CD14-positive monocyte (primary cell): Measurements from ENCODE around the gene STK11. TPM values are rescaled to one million over a fixed set of nuclear protein-coding genes. Genes with fewer than 3 reads are reported as not detected.

Experiments used
- DNase-seq, 3 donors: peaks; one replicate each; pipeline ENCODE4 v3.0.0-alpha.2; 2011 to 2022
- H2AFZ ChIP-seq: 2 replicates; pipeline ENCODE4 v1.6.0; 2012; ENCODE audit warnings: mild to moderate bottlenecking, low read depth, low read length, inconsistent platforms; ENCODE audit not compliant: insufficient read depth, poor library complexity, severe bottlenecking
- H3K27ac ChIP-seq, 2 donors: 1 replicate in 1 of 2; 2 replicates in 1 of 2; pipeline ENCODE4 v1.5.1; 2012 to 2013; ENCODE audit warnings: low read length in 2 of 2, control low read depth in 1 of 2, inconsistent platforms in 1 of 2, low read depth in 1 of 2, mild to moderate bottlenecking in 1 of 2
- H3K27me3 ChIP-seq, 2 donors: one replicate each; pipeline versions ENCODE4 v1.6.0 to v1.6.1; 2011 to 2013; ENCODE audit warnings: low read length in 2 of 2; ENCODE audit not compliant: control insufficient read depth in 2 of 2, insufficient read depth in 2 of 2
- H3K36me3 ChIP-seq, 2 donors: replicated peaks in 1 of 2; 1 replicate in 1 of 2; 2 replicates in 1 of 2; pipeline versions ENCODE4 v1.5.1 to v1.6.1; 2012 to 2013; ENCODE audit warnings: low read length in 2 of 2, control low read depth in 1 of 2, inconsistent platforms in 1 of 2, mild to moderate bottlenecking in 1 of 2; ENCODE audit not compliant: insufficient read depth in 2 of 2, control insufficient read depth in 1 of 2
- H3K4me1 ChIP-seq, 2 donors: 1 replicate in 1 of 2; 2 replicates in 1 of 2; pipeline versions ENCODE4 v1.5.1 to v1.6.1; 2012 to 2013; ENCODE audit warnings: low read length in 2 of 2, control low read depth in 1 of 2, inconsistent platforms in 1 of 2, mild to moderate bottlenecking in 1 of 2, moderate library complexity in 1 of 2; ENCODE audit not compliant: insufficient read depth in 2 of 2, control insufficient read depth in 1 of 2
- H3K4me2 ChIP-seq: replicated peaks from 2 replicates; pipeline ENCODE3; 2012; ENCODE audit warnings: low read length, moderate library complexity, mild to moderate bottlenecking; ENCODE audit not compliant: poor library complexity, severe bottlenecking; ENCODE audit errors: extremely low read depth
- H3K4me3 ChIP-seq, 3 experiments: fragments of 200-600 bp in 1 of 3; sonication (generic) in 1 of 3; replicated peaks in 1 of 3; 1 replicate in 2 of 3; 2 replicates in 1 of 3; pipeline ENCODE4 v1.5.1; 2011 to 2013; ENCODE audit warnings: low read length in 3 of 3, mild to moderate bottlenecking in 3 of 3, control low read depth in 2 of 3, low read depth in 2 of 3, inconsistent platforms in 1 of 3, moderate library complexity in 1 of 3
- H3K79me2 ChIP-seq: 2 replicates; pipeline ENCODE4 v1.6.0; 2012; ENCODE audit warnings: mild to moderate bottlenecking, control low read depth, inconsistent platforms, low read length, moderate library complexity; ENCODE audit not compliant: insufficient read depth
- H3K9ac ChIP-seq: 2 replicates; pipeline ENCODE4 v1.6.0; 2017; ENCODE audit warnings: low read length, mild to moderate bottlenecking; ENCODE audit not compliant: insufficient read depth, poor library complexity, severe bottlenecking
- H3K9me3 ChIP-seq, 2 donors: replicated peaks in 1 of 2; 1 replicate in 1 of 2; 2 replicates in 1 of 2; pipeline versions ENCODE4 v1.5.1 to v1.6.1; 2012 to 2013; ENCODE audit warnings: low read length in 2 of 2, control low read depth in 1 of 2; ENCODE audit not compliant: control insufficient read depth in 1 of 2, insufficient read depth in 1 of 2
- H4K20me1 ChIP-seq: 2 replicates; pipeline ENCODE4 v1.6.0; 2012; ENCODE audit warnings: mild to moderate bottlenecking, low read length, control low read depth, moderate library complexity; ENCODE audit not compliant: insufficient read depth
- H3K27ac Mint-ChIP-seq, 7 donors: one replicate each; pipeline ENCODE4 v1.8.0; 2020; ENCODE audit warnings: mild to moderate bottlenecking in 7 of 7, mixed read lengths in 7 of 7, moderate library complexity in 6 of 7, inconsistent platforms in 2 of 7
- H3K27me3 Mint-ChIP-seq, 3 donors: one replicate each; pipeline ENCODE4 v1.8.0; 2021 to 2022; ENCODE audit warnings: low read depth in 3 of 3, mild to moderate bottlenecking in 3 of 3, mixed read lengths in 3 of 3, moderate library complexity in 3 of 3, inconsistent platforms in 1 of 3
- H3K36me3 Mint-ChIP-seq, 2 donors: one replicate each; pipeline ENCODE4 v1.8.0; 2020; ENCODE audit warnings: mixed read lengths in 2 of 2, inconsistent platforms in 1 of 2, mild to moderate bottlenecking in 1 of 2
- H3K4me1 Mint-ChIP-seq: one replicate; pipeline ENCODE4 v1.8.0; 2020; ENCODE audit warnings: mild to moderate bottlenecking, mixed read lengths
- H3K4me3 Mint-ChIP-seq, 2 donors: one replicate each; pipeline ENCODE4 v1.8.0; 2020; ENCODE audit warnings: mild to moderate bottlenecking in 2 of 2, mixed read lengths in 2 of 2, moderate library complexity in 1 of 2
- H3K9me3 Mint-ChIP-seq, 7 donors: one replicate each; pipeline ENCODE4 v1.8.0; 2020 to 2022; ENCODE audit warnings: mixed read lengths in 7 of 7, mild to moderate bottlenecking in 6 of 7, moderate library complexity in 6 of 7, inconsistent platforms in 2 of 7
- CTCF ChIP-seq: fragments of 200-600 bp; IDR thresholded peaks from one replicate; pipeline ENCODE4 v1.8.0; 2022; ENCODE audit warnings: antibody characterized with exemption, mild to moderate bottlenecking
- WGBS: methylation state at CpG from one replicate; pipeline ENCODE4 v1.1.5; 2013; ENCODE audit warnings: missing lambda C conversion rate; ENCODE audit not compliant: insufficient coverage; 5-methylcytosine and 5-hydroxymethylcytosine counted together
- intact Hi-C, 2 donors: fragments of 100-400 bp; cut with micrococcal nuclease; formaldehyde crosslinking; loops; one replicate each; pipeline versions ENCODE4 v1.15.0 to v1.15.1; 2023
- polyA plus RNA-seq, 3 donors: library from polyadenylated mRNA; depleted of rRNA in 1 of 3; unstranded in 2 of 3; stranded (reverse) in 1 of 3; fragments of 300-500 nt in 2 of 3; fragments of >200 nt in 1 of 3; fragmentation: Illumina TruSeq in 2 of 3; gene quantifications; 1 replicate in 2 of 3; 2 replicates in 1 of 3; pipeline ENCODE4 v1.2.3, GENCODE V29; 2012 to 2021

The STK11 gene
- polyA plus RNA-seq, 3 donors: 6.2 to 72.1 (median 15.4) TPM

GRCh38 chr19:1163934-1164683 lies 41.5 kb upstream of the STK11 start:
- H3K9ac ChIP-seq: no peak overlapping the region
- Mint-ChIP-seq H3K27me3 (no peaks in the 10 kb centered on the region), H3K9me3 (peaks cover 0 to 4% (median 0%) of the 10 kb centered on the region in 7 donors), H3K36me3 (peaks cover 10 to 22% of the 10 kb centered on the region in 2 donors), H3K4me3 (no peak overlapping the region), H3K27ac (peak overlapping the region in 1 of 7 donors; percentile 46), H3K4me1 (peaks cover 18% of the 10 kb centered on the region)
- no peaks in the 10 kb centered on the region for H3K9me3 ChIP-seq
- WGBS: 86% methylated on average over 14 of the region's 20 CpGs
- no peak overlapping the region for H3K27ac ChIP-seq
- peaks cover 10 to 32% of the 10 kb centered on the region in 2 donors for H3K4me1 ChIP-seq
- peaks cover 94% of the 10 kb centered on the region for H4K20me1 ChIP-seq
- no peak overlapping the region for H2AFZ ChIP-seq
- no peaks in the 10 kb centered on the region for H3K27me3 ChIP-seq
- no peak for TF ChIP-seq CTCF
- DNase-seq: no peak
- no peak overlapping the region for H3K4me3 ChIP-seq
- intact Hi-C loops: no loop called here
- H3K79me2 ChIP-seq: peaks cover 84% of the 10 kb centered on the region
- H3K36me3 ChIP-seq: peaks cover 23 to 30% of the 10 kb centered on the region in 2 donors
- no peak overlapping the region for H3K4me2 ChIP-seq

- H3K36me3 ChIP-seq: peaks cover 23 to 37% of the 10 kb centered on the region in 2 donors
- peaks cover 23% of the 10 kb centered on the region for H3K4me1 Mint-ChIP-seq
- H3K4me2 ChIP-seq: no peak overlapping the region
- peaks cover 14 to 25% of the 10 kb centered on the region in 2 donors for H3K36me3 Mint-ChIP-seq
- H3K4me1 ChIP-seq: peaks cover 14 to 40% of the 10 kb centered on the region in 2 donors
- H4K20me1 ChIP-seq: peaks cover 96% of the 10 kb centered on the region
- H3K27me3 Mint-ChIP-seq: no peaks in the 10 kb centered on the region
- peaks cover 0 to 4% (median 0%) of the 10 kb centered on the region in 7 donors for H3K9me3 Mint-ChIP-seq
- peak overlapping the region in 1 of 2 donors; percentile 44 for H3K27ac ChIP-seq
- H3K27me3 ChIP-seq: no peaks in the 10 kb centered on the region
- peak overlapping the region; percentile 48 to 86 (median 76) for H3K27ac Mint-ChIP-seq
- intact Hi-C loops: no loop called here
- H3K9ac ChIP-seq: no peak overlapping the region
- no peak for DNase-seq
- no peak for TF ChIP-seq CTCF
- no peak overlapping the region for H2AFZ ChIP-seq
- no peaks in the 10 kb centered on the region for H3K9me3 ChIP-seq
- WGBS: 76% methylated on average over 16 of the region's 21 CpGs
- peaks cover 87% of the 10 kb centered on the region for H3K79me2 ChIP-seq
- H3K4me3 ChIP-seq: no peak overlapping the region
- no peak overlapping the region for H3K4me3 Mint-ChIP-seq
Measured at GRCh38 chr19:1164684-1165531, 40.7 kb upstream of the STK11 start.
